Measurements from ENCODE around the gene FBLN2. TPM values are rescaled to one million over a fixed set of nuclear protein-coding genes. Genes with fewer than 3 reads are reported as not detected.

Gene FBLN2
- total and polyA plus RNA-seq, 7 donors: 12.8 to 59.4 (median 24.9) TPM

DNA sequence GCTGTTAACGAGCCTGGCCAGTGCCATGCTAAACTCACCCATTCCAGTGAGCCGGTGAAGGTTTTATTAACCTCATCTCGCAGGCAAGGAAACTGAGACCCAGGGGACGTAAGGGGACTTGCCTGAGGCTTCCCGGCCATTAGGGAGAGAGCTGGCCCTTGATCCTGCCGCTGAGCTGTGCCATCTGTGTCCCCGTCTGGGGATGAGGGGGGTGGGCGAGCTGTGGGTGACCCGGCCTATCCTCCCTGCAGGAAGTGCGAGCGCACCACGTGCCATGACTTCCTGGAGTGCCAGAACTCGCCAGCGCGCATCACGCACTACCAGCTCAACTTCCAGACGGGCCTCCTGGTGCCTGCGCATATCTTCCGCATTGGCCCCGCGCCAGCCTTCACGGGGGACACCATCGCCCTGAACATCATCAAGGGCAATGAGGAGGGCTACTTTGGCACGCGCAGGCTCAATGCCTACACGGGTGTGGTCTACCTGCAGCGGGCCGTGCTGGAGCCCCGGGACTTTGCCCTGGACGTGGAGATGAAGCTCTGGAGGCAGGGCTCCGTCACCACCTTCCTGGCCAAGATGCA, 88.5 kb downstream of the FBLN2 start:
- H3K27ac ChIP-seq: no peak overlapping the region
- peaks cover 0 to 23% (median 0%) of the 10 kb centered on the region in 3 donors for H3K27me3 ChIP-seq (ENCODE audit: insufficient read depth in 3 of 3, low read length in 2 of 3)
- no peaks in the 10 kb centered on the region for H3K9me3 ChIP-seq
- intact Hi-C loops (cut with DNase I): no loop called here
- TF ChIP-seq, protein P1, sequence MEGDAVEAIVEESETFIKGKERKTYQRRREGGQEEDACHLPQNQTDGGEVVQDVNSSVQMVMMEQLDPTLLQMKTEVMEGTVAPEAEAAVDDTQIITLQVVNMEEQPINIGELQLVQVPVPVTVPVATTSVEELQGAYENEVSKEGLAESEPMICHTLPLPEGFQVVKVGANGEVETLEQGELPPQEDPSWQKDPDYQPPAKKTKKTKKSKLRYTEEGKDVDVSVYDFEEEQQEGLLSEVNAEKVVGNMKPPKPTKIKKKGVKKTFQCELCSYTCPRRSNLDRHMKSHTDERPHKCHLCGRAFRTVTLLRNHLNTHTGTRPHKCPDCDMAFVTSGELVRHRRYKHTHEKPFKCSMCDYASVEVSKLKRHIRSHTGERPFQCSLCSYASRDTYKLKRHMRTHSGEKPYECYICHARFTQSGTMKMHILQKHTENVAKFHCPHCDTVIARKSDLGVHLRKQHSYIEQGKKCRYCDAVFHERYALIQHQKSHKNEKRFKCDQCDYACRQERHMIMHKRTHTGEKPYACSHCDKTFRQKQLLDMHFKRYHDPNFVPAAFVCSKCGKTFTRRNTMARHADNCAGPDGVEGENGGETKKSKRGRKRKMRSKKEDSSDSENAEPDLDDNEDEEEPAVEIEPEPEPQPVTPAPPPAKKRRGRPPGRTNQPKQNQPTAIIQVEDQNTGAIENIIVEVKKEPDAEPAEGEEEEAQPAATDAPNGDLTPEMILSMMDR (IDR thresholded peaks at IDR 0.05): no peak
- no peaks in the 10 kb centered on the region for H3K4me1 ChIP-seq
- 75 to 79% (median 76%) methylated on average over 28 to 31 of the region's 31 CpGs for WGBS, 3 donors
- DNase-seq (no peak), ATAC-seq (no peak)
- no peaks in the 10 kb centered on the region for H3K36me3 ChIP-seq (ENCODE audit: insufficient read depth in 1 of 2, low read depth in 1 of 2)
- H3K4me3 ChIP-seq: no peak overlapping the region

DNA sequence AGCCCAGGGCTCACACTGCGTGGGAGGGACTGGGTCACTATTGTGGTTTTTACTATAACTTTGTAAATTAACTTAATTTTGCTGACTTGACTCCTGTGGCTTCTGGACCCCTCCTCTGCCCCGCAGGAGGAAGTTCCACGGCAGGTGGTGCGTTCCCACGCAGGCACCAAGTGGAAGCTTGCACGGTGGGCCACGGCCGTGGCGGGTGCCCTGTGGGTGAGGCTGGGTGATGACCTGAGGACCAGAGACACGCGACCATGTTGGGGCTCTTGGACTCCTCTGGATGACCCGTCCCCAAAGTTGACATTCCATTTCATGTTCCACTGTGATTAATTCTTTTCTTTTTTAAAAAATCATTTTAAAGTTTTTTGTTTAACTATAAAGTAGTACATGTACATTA, 89.0 kb downstream of the FBLN2 start:
- intact Hi-C loops (cut with DNase I): no loop called here
- Histone ChIP-seq H3K9me3 (no peaks in the 10 kb centered on the region), H3K4me1 (no peaks in the 10 kb centered on the region), H3K27me3 (ENCODE audit: insufficient read depth in 3 of 3, low read length in 2 of 3) (peaks cover 0 to 23% (median 0%) of the 10 kb centered on the region in 3 donors), H3K36me3 (ENCODE audit: insufficient read depth in 1 of 2, low read depth in 1 of 2) (no peaks in the 10 kb centered on the region), H3K4me3 (no peak overlapping the region), H3K27ac (no peak overlapping the region)
- TF ChIP-seq, protein P1 (IDR thresholded peaks at IDR 0.05): no peak
- 79 to 91% (median 86%) methylated on average over 12 of the region's 12 CpGs for WGBS, 3 donors
- DNase-seq: no peak
- no peak for ATAC-seq

DNA sequence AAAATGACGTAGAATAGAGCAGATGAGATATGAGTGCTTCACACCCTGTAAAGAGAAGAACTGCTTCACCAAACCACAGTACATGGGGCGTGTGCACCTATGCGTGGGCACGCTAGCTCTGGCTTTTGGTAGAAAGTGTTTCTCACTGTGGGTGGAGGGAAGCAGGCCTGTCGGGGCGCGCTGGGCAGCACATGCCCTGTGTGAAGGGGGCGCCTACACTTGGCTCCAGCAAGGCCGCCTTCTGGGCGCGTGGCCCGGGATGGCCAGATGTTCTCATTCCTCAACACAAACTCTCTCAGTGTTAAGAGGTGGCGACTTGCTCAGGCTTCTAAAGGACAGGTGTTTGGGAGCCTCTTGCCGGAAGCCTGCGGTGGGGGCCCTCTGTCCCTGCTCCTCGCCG, 90.0 kb downstream of the FBLN2 start:
- WGBS, 3 donors: 26 to 52% (median 36%) methylated on average over 17 of the region's 17 CpGs
- ATAC-seq (no peak), DNase-seq (no peak)
- H3K9me3 ChIP-seq: no peaks in the 10 kb centered on the region
- no peaks in the 10 kb centered on the region for H3K4me1 ChIP-seq
- H3K36me3 ChIP-seq (ENCODE audit: insufficient read depth in 1 of 2, low read depth in 1 of 2): no peaks in the 10 kb centered on the region
- H3K4me3 ChIP-seq: no peak overlapping the region
- no peak overlapping the region for H3K27ac ChIP-seq
- intact Hi-C loops (cut with DNase I): no loop called here
- TF ChIP-seq, protein P1 (IDR thresholded peaks at IDR 0.05): no peak
- peaks cover 0 to 23% (median 0%) of the 10 kb centered on the region in 3 donors for H3K27me3 ChIP-seq (ENCODE audit: insufficient read depth in 3 of 3, low read length in 2 of 3)

DNA sequence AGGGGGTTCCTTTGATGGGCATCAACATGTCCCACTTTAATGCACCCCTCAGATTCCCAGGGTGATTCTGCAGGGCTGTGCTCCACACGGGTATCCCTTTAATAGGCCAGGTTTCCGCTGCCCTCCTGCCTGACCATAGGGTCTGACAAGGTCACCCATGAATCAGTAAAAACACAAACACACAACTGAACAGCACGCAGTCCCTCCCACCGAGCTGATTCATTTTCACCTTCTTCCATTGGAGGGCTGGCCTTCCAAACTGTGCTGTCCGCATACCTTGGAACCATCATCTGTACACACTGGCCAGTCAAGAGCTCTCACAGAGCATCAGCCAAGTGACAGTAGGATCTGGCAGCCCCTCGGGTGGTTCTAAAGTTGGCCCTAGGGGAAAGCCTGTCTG, 93.7 kb downstream of the FBLN2 start:
- H3K9me3 ChIP-seq: no peaks in the 10 kb centered on the region
- no peak overlapping the region for H3K27ac ChIP-seq
- H3K27me3 ChIP-seq (ENCODE audit: insufficient read depth in 3 of 3, low read length in 2 of 3): peaks cover 0 to 21% (median 0%) of the 10 kb centered on the region in 3 donors
- TF ChIP-seq, protein P1 (IDR thresholded peaks at IDR 0.05): no peak
- ATAC-seq: no peak
- H3K4me3 ChIP-seq: no peak overlapping the region
- intact Hi-C loops (cut with DNase I): no loop called here
- H3K36me3 ChIP-seq (ENCODE audit: insufficient read depth in 1 of 2, low read depth in 1 of 2): no peaks in the 10 kb centered on the region
- 81 to 85% (median 83%) methylated on average over 6 of the region's 6 CpGs for WGBS, 3 donors
- DNase-seq: no peak
- H3K4me1 ChIP-seq: peaks cover 1% of the 10 kb centered on the region
